H9 (cell line): ENCODE results near the gene TMEM82. TPM values are rescaled to one million over a fixed set of nuclear protein-coding genes. Genes with fewer than 3 reads are reported as not detected.

ENCODE experiments used
- DNase-seq: peaks from one replicate; pipeline ENCODE4 v3.0.0-alpha.2; 2017
- H2AFZ ChIP-seq: one replicate; pipeline ENCODE4 v1.6.1; 2013; ENCODE audit warnings: mild to moderate bottlenecking, low read length, control low read depth, moderate library complexity
- H2AK5ac ChIP-seq: 2 replicates; pipeline ENCODE4 v1.6.1; 2013; ENCODE audit warnings: low read length, control low read depth, mixed read lengths; ENCODE audit not compliant: insufficient read length
- H2BK120ac ChIP-seq: one replicate; pipeline ENCODE4 v1.6.1; 2013; ENCODE audit warnings: low read depth, mild to moderate bottlenecking, low read length, control low read depth, inconsistent platforms; ENCODE audit not compliant: poor library complexity, severe bottlenecking
- H2BK12ac ChIP-seq: 2 replicates; pipeline ENCODE4 v1.6.1; 2013; ENCODE audit warnings: low read length, control low read depth, mixed read lengths, low read depth; ENCODE audit not compliant: insufficient read length
- H2BK15ac ChIP-seq: 2 replicates; pipeline ENCODE4 v1.6.1; 2013; ENCODE audit warnings: low read depth, low read length, control low read depth
- H2BK20ac ChIP-seq: one replicate; pipeline ENCODE4 v1.6.1; 2013; ENCODE audit warnings: low read depth, mild to moderate bottlenecking, low read length, control low read depth, inconsistent platforms; ENCODE audit not compliant: poor library complexity, severe bottlenecking
- H2BK5ac ChIP-seq: 2 replicates; pipeline ENCODE4 v1.6.1; 2013; ENCODE audit warnings: low read length, control low read depth, mixed read lengths; ENCODE audit not compliant: insufficient read length
- H3K14ac ChIP-seq: 2 replicates; pipeline ENCODE4 v1.6.1; 2013; ENCODE audit warnings: low read length, control low read depth; ENCODE audit not compliant: insufficient read depth
- H3K18ac ChIP-seq: 2 replicates; pipeline ENCODE4 v1.6.1; 2013; ENCODE audit warnings: low read depth, mild to moderate bottlenecking, mixed read lengths, low read length, control low read depth; ENCODE audit not compliant: insufficient read length
- H3K23ac ChIP-seq: 2 replicates; pipeline ENCODE4 v1.6.1; 2013; ENCODE audit warnings: low read length, control low read depth, mixed read lengths, low read depth; ENCODE audit not compliant: insufficient read length
- H3K23me2 ChIP-seq: 2 replicates; pipeline ENCODE4 v1.6.1; 2013; ENCODE audit warnings: low read depth, mild to moderate bottlenecking, mixed read lengths, low read length, control low read depth; ENCODE audit not compliant: insufficient read length, poor library complexity, severe bottlenecking
- H3K27ac ChIP-seq: 2 replicates; pipeline ENCODE4 v1.5.1; 2013; ENCODE audit warnings: low read length, control low read depth, mixed read lengths, low read depth; ENCODE audit not compliant: insufficient read length
- H3K27me3 ChIP-seq: 2 replicates; pipeline ENCODE4 v1.6.1; 2013; ENCODE audit warnings: low read length, control low read depth, inconsistent platforms; ENCODE audit not compliant: insufficient read depth
- H3K4ac ChIP-seq: 2 replicates; pipeline ENCODE4 v1.6.1; 2013; ENCODE audit warnings: low read depth, mild to moderate bottlenecking, control low read depth, inconsistent platforms, low read length, moderate library complexity
- H3K4me1 ChIP-seq: 2 replicates; pipeline ENCODE4 v1.6.1; 2013; ENCODE audit warnings: low read length, control low read depth, inconsistent platforms; ENCODE audit not compliant: insufficient read depth
- H3K4me2 ChIP-seq: 2 replicates; pipeline ENCODE4 v1.6.1; 2013; ENCODE audit warnings: low read length, control low read depth, mixed read lengths; ENCODE audit not compliant: insufficient read length, insufficient read depth
- H3K56ac ChIP-seq: 2 replicates; pipeline ENCODE4 v1.6.1; 2013; ENCODE audit warnings: low read depth, mild to moderate bottlenecking, mixed read lengths, low read length, control low read depth; ENCODE audit not compliant: insufficient read length
- H3K79me1 ChIP-seq: 2 replicates; pipeline ENCODE4 v1.6.1; 2013; ENCODE audit warnings: low read depth, mild to moderate bottlenecking, moderate library complexity, low read length, control low read depth, inconsistent platforms; ENCODE audit not compliant: insufficient read depth, poor library complexity, severe bottlenecking
- H3K79me2 ChIP-seq: 2 replicates; pipeline ENCODE4 v1.6.1; 2013; ENCODE audit warnings: low read length, control low read depth, inconsistent platforms; ENCODE audit not compliant: insufficient read depth
- H3K9ac ChIP-seq: 2 replicates; pipeline ENCODE4 v1.6.1; 2013; ENCODE audit warnings: low read length, control low read depth, mixed read lengths; ENCODE audit not compliant: insufficient read length; ENCODE audit errors: extremely low read depth
- H3K9me3 ChIP-seq: one replicate; pipeline ENCODE4 v1.6.1; 2013; ENCODE audit warnings: low read depth, low read length, inconsistent platforms; ENCODE audit not compliant: control insufficient read depth
- H3T11ph ChIP-seq: one replicate; pipeline ENCODE4 v1.6.1; 2013; ENCODE audit warnings: mild to moderate bottlenecking, low read length, control low read depth, inconsistent platforms
- H4K20me1 ChIP-seq: one replicate; pipeline ENCODE4 v1.6.1; 2013; ENCODE audit not compliant: control insufficient read depth, insufficient read length, insufficient read depth
- H4K5ac ChIP-seq: 2 replicates; pipeline ENCODE4 v1.6.1; 2013; ENCODE audit warnings: low read depth, mild to moderate bottlenecking, mixed read lengths, low read length, control low read depth; ENCODE audit not compliant: insufficient read length
- H4K8ac ChIP-seq: replicated peaks from 2 replicates; pipeline ENCODE4 v1.6.1; 2013; ENCODE audit warnings: low read length, control low read depth, mixed read lengths, low read depth; ENCODE audit not compliant: insufficient read length
- H4K91ac ChIP-seq: 2 replicates; pipeline ENCODE4 v1.6.1; 2013; ENCODE audit warnings: low read depth, mild to moderate bottlenecking, moderate library complexity, mixed read lengths, low read length, control low read depth; ENCODE audit not compliant: insufficient read length
- H3K27ac Mint-ChIP-seq, 3 experiments: 2 replicates in 2 of 3; 3 replicates in 1 of 3; pipeline ENCODE4 v1.8.0; 2020 to 2021; ENCODE audit warnings: mixed read lengths in 3 of 3, mild to moderate bottlenecking in 1 of 3, moderate library complexity in 1 of 3
- H3K27me3 Mint-ChIP-seq: 2 replicates; pipeline ENCODE4 v1.8.0; 2021; ENCODE audit warnings: low read depth, mild to moderate bottlenecking, moderate library complexity, mixed read lengths
- H3K36me3 Mint-ChIP-seq, 3 experiments: 2 replicates in 2 of 3; 3 replicates in 1 of 3; pipeline ENCODE4 v1.8.0; 2020 to 2021; ENCODE audit warnings: low read depth in 3 of 3, mixed read lengths in 3 of 3; ENCODE audit not compliant: insufficient read depth in 1 of 3
- H3K4me1 Mint-ChIP-seq, 2 experiments: 2 replicates each; pipeline ENCODE4 v1.8.0; 2020; ENCODE audit warnings: mixed read lengths in 2 of 2
- H3K4me3 Mint-ChIP-seq, 2 experiments: 2 replicates in 1 of 2; 3 replicates in 1 of 2; pipeline ENCODE4 v1.8.0; 2020 to 2021; ENCODE audit warnings: mild to moderate bottlenecking in 2 of 2, mixed read lengths in 2 of 2, moderate library complexity in 1 of 2
- H3K9me3 Mint-ChIP-seq, 2 experiments: 2 replicates in 1 of 2; 3 replicates in 1 of 2; pipeline ENCODE4 v1.8.0; 2020; ENCODE audit warnings: mild to moderate bottlenecking in 2 of 2, mixed read lengths in 2 of 2, moderate library complexity in 1 of 2
- CTCF ChIP-seq: fragments of 200-600 bp; sonication (generic); conservative IDR thresholded peaks from 3 replicates; pipeline ENCODE4 v1.8.0; 2021; ENCODE audit warnings: antibody characterized with exemption, mild to moderate bottlenecking
- WGBS: extraction: QIAGEN DNeasy Blood & Tissue Kit; methylation state at CpG from one replicate; pipeline ENCODE4 v1.1.7; 2013; ENCODE audit warnings: missing lambda C conversion rate, low lambda C conversion rate, mixed read lengths; ENCODE audit not compliant: insufficient read length; ENCODE audit errors: extremely low coverage; 5-methylcytosine and 5-hydroxymethylcytosine counted together
- total RNA-seq: library from RNA; stranded (reverse); gene quantifications from 2 replicates; pipeline ENCODE4 v1.2.1, GENCODE V29; 2021

TMEM82 gene
- total RNA-seq, 1 experiment from 2014 or later, result 1.4 TPM

- Histone ChIP-seq H2BK20ac (no peak overlapping the region), H4K8ac (no peak overlapping the region), H2BK12ac (no peak overlapping the region), H2BK120ac (no peak overlapping the region), H3K23me2 (no peaks in the 10 kb centered on the region), H3K18ac (no peak overlapping the region), H3K23ac (no peak overlapping the region), H4K91ac (no peak overlapping the region), H3K14ac (no peak overlapping the region), H3K27me3 (no peaks in the 10 kb centered on the region), H3K9me3 (no peaks in the 10 kb centered on the region), H3K79me2 (peaks cover 18% of the 10 kb centered on the region; the same call in 1 of the 2 replicates), H3K9ac (no peak overlapping the region), H3K4me2 (no peak overlapping the region), H2AFZ (no peak overlapping the region), H4K20me1 (no peaks in the 10 kb centered on the region), H2AK5ac (no peak overlapping the region), H3K4ac (no peak overlapping the region), H3K56ac (no peak overlapping the region), H3T11ph (no peak overlapping the region), H3K79me1 (no peaks in the 10 kb centered on the region), H3K4me1 (peaks cover 4% of the 10 kb centered on the region; the same call in 1 of the 2 replicates), H2BK15ac (no peak overlapping the region), H4K5ac (no peak overlapping the region), H3K27ac (no peak overlapping the region), H2BK5ac (no peak overlapping the region)
- no peak overlapping the region for H3K4me3 Mint-ChIP-seq
- H3K27me3 Mint-ChIP-seq, result no peaks in the 10 kb centered on the region
- H3K36me3 Mint-ChIP-seq, result peaks cover 36 to 53% (median 39%) of the 10 kb centered on the region in 3 experiments; a peak in 6 of 7 replicates
- H3K27ac Mint-ChIP-seq, result peak overlapping the region in 1 of 3 experiments; percentile 39; a peak in 1 of 7 replicates
- no peaks in the 10 kb centered on the region for H3K9me3 Mint-ChIP-seq
- TF ChIP-seq CTCF, result no peak
- no CpG with 5 or more reads among the region's 15 CpGs for WGBS
- peaks cover 22 to 26% of the 10 kb centered on the region in 2 experiments for H3K4me1 Mint-ChIP-seq
- DNase-seq, result no peak
These were observed 22.6 kb downstream of the TMEM82 start for GRCh38 chr1:15764890-15765289.
